K562 (cell line): ENCODE results near the gene CTPS1.

ENCODE experiments used
- GATA2 ChIP-seq: sonication (generic); formaldehyde crosslinking; IDR thresholded peaks from 2 replicates; pipeline ENCODE4 v1.4.0; 2020; ENCODE audit warnings: mild to moderate bottlenecking, missing genetic modification reagents
- KDM5B ChIP-seq: fragments of 200-600 bp; sonication (generic); IDR thresholded peaks from 2 replicates; pipeline ENCODE4 v1.6.1; 2012; ENCODE audit warnings: low read depth, mild to moderate bottlenecking, moderate library complexity, low read length, control low read depth, inconsistent platforms; ENCODE audit not compliant: insufficient replicate concordance
- ZNF324 ChIP-seq: fragments of 250-450 bp; sonication (Bioruptor Pico); IDR thresholded peaks from 2 replicates; pipeline ENCODE4 v1.4.0; 2020; ENCODE audit warnings: mild to moderate bottlenecking
- TF ChIP-seq, protein P1 (sequence below): sonication (generic); formaldehyde crosslinking; IDR thresholded peaks from 2 replicates; pipeline ENCODE4 v1.8.1; 2023; ENCODE audit warnings: mild to moderate bottlenecking, missing genetic modification reagents
- TF ChIP-seq, protein P2 (sequence below): fragments of 250-450 bp; sonication (Bioruptor Pico); IDR thresholded peaks from 2 replicates; pipeline ENCODE4 v1.4.0; 2020; ENCODE audit warnings: mild to moderate bottlenecking, moderate library complexity
- TF ChIP-seq, protein P3 (sequence below): sonication (generic); formaldehyde crosslinking; IDR thresholded peaks from 2 replicates; pipeline ENCODE4 v1.5.0; 2020; ENCODE audit warnings: missing genetic modification reagents

DNA sequence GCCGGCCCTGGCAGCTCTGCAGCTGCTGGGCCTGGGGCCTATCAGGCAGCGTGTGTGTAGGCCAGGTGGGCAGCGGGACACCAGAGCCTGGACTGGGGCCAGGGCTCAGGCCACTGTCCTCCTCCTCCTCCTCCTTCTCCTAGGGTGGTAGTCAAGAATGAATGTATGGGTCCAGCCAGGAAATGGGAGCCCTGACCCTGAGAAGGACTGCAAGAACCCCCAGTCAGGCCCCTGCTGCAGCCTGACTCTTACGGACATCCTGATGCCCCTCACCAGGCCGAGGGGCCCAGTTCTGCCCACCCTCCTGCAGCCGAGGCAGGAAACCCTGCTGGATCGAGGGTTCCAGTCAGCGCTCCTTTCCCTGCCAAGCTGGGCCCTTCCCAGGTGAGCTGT lies 38.5 kb downstream of the CTPS1 start:
- TF ChIP-seq, protein P1, sequence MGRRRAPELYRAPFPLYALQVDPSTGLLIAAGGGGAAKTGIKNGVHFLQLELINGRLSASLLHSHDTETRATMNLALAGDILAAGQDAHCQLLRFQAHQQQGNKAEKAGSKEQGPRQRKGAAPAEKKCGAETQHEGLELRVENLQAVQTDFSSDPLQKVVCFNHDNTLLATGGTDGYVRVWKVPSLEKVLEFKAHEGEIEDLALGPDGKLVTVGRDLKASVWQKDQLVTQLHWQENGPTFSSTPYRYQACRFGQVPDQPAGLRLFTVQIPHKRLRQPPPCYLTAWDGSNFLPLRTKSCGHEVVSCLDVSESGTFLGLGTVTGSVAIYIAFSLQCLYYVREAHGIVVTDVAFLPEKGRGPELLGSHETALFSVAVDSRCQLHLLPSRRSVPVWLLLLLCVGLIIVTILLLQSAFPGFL, result no peak
- TF ChIP-seq GATA2 (no peak), KDM5B (no peak), ZNF324 (no peak)
- TF ChIP-seq, protein P2, sequence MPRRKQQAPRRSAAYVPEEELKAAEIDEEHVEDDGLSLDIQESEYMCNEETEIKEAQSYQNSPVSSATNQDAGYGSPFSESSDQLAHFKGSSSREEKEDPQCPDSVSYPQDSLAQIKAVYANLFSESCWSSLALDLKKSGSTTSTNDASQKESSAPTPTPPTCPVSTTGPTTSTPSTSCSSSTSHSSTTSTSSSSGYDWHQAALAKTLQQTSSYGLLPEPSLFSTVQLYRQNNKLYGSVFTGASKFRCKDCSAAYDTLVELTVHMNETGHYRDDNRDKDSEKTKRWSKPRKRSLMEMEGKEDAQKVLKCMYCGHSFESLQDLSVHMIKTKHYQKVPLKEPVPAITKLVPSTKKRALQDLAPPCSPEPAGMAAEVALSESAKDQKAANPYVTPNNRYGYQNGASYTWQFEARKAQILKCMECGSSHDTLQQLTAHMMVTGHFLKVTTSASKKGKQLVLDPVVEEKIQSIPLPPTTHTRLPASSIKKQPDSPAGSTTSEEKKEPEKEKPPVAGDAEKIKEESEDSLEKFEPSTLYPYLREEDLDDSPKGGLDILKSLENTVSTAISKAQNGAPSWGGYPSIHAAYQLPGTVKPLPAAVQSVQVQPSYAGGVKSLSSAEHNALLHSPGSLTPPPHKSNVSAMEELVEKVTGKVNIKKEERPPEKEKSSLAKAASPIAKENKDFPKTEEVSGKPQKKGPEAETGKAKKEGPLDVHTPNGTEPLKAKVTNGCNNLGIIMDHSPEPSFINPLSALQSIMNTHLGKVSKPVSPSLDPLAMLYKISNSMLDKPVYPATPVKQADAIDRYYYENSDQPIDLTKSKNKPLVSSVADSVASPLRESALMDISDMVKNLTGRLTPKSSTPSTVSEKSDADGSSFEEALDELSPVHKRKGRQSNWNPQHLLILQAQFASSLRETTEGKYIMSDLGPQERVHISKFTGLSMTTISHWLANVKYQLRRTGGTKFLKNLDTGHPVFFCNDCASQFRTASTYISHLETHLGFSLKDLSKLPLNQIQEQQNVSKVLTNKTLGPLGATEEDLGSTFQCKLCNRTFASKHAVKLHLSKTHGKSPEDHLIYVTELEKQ, result no peak
- TF ChIP-seq, protein P3, sequence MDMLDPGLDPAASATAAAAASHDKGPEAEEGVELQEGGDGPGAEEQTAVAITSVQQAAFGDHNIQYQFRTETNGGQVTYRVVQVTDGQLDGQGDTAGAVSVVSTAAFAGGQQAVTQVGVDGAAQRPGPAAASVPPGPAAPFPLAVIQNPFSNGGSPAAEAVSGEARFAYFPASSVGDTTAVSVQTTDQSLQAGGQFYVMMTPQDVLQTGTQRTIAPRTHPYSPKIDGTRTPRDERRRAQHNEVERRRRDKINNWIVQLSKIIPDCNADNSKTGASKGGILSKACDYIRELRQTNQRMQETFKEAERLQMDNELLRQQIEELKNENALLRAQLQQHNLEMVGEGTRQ, result no peak
